Activated naive CD8-positive, alpha-beta T cell treated with anti-CD3 and anti-CD28 coated beads, Interleukin-2, amount 50 U/mL, for 16 hours (primary cell): Measurements from ENCODE around the gene MGAT1.
"Not testable (repeated sequence)": the region's sequence is repeated elsewhere in the genome, so short reads cannot be mapped to it uniquely, and the experiment has no call there.

ENCODE experiments used
- DNase-seq: peaks from one replicate; pipeline ENCODE4 v3.0.0-alpha.2; 2020; ENCODE audit warnings: low read depth, low spot score

The MGAT1 gene

GRCh38 chr5:180786531-180787398 is 15.8 kb downstream of the MGAT1 start:
- no peak for DNase-seq

- no peak for DNase-seq
Observed at GRCh38 chr5:180785794-180786221, 16.8 kb downstream of the MGAT1 start.

DNA sequence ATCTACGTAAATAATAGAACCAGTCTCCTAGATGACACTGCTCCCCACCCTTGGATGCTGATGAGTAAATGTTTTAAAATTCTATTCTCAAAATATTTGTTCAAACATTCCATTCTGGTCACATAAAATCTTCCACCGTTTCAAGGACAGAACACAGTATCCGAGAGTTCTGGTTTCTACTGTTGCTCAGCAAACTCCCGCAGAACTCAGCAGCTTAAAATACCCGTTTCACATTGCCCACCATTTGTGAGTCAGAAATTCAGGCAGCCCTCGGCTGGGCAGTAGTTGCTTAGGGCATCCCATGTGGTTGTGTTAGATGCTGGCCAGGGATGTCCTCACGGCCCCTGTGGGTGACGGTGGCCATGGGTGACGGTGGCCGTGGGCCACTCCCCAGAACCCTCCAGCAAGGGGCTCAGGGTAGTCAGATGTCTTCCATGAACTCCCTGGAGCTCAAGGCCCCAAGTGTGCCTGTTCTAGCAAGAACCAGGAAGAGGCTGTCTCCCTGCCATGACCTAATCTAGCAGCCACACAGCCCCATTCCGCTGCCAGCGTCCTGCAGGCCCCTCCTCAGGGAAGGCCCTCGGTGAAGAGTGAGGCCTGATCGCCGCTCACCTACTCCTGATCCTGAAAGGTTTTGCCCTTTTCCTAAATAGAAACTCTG is 17.4 kb downstream of the MGAT1 start:
- DNase-seq = no peak

GRCh38 chr5:180784497-180785097 is 18.0 kb downstream of the MGAT1 start:
- DNase-seq = peak; percentile 52

GRCh38 chr5:180783340-180784052 is 19.1 kb downstream of the MGAT1 start:
- DNase-seq = no peak

DNA sequence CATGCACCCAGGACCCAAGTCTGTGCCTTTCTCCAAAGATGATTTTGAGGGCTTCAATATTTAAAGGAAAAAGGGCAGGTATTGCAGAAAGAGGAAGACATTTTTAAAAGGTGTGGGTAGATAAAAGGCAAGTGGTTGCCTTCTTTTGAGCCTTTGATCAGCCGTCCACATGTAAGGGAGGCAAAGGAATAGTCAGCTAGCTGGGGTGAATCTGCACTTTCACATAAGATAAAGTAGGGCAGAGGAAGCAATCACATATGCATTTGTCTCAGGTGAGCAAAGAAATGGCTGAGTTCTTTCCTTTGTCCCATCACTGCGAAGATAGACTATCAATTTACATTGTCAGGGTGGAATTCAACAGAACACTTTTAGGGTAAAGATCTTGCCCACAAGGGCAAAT is 19.9 kb downstream of the MGAT1 start:
- no peak for DNase-seq

- DNase-seq = not testable (repeated sequence)
Observed at GRCh38 chr5:180781900-180782326, 20.7 kb downstream of the MGAT1 start.

GRCh38 chr5:180779985-180780610 is 22.5 kb downstream of the MGAT1 start:
- no peak for DNase-seq

- no peak for DNase-seq
Observed at GRCh38 chr5:180777475-180777874, 25.1 kb downstream of the MGAT1 start.

GRCh38 chr5:180776376-180776775 is 26.2 kb downstream of the MGAT1 start:
- no peak for DNase-seq

- DNase-seq = no peak
Observed at GRCh38 chr5:180775624-180776023, 27.0 kb downstream of the MGAT1 start.

DNA sequence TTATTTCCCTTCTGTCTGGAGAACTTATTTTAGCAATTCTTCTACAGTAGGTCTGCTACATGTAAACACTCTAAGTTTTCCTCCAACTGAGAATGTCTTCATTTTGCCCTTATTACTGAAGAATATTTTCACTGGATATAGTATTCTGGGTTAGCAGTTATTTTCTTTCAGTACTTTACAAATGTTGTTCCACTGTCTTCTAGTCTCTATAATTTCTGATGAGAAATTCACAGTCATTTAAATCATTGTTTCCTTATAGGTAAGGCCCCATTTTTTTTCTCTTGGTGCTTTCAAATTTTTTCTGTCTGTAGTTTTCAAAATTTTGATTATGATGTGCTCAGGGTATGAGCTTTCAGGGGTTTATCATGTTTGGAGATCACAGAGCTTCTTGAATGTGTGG is 30.8 kb downstream of the MGAT1 start:
- DNase-seq = no peak

GRCh38 chr5:180769821-180770220 is 32.8 kb downstream of the MGAT1 start:
- DNase-seq = no peak

GRCh38 chr5:180755601-180756000 is 47.0 kb downstream of the MGAT1 start:
- no peak for DNase-seq

GRCh38 chr5:180744253-180744652 is 58.4 kb downstream of the MGAT1 start:
- DNase-seq = no peak

- no peak for DNase-seq
Observed at GRCh38 chr5:180742727-180743126, 59.9 kb downstream of the MGAT1 start.

DNA sequence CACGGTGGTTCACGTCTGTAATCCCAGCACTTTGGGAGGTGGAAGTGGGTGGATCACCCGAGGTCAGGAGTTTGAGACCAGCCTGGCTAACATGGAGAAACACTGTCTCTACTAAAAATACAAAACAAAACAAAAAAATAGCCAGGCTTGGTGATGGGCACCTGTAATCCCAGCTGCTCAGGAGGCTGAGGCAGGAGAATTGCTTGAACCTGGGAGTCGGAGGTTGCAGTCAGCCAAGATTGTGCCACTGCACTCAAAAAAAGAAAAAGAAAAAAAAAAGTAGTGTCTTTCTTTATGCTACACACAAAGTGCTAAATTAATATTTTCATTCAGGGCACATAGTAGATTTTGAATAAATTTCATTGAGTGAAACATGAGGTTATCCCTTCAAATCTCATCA is 61.7 kb downstream of the MGAT1 start:
- DNase-seq = not testable (repeated sequence)

DNA sequence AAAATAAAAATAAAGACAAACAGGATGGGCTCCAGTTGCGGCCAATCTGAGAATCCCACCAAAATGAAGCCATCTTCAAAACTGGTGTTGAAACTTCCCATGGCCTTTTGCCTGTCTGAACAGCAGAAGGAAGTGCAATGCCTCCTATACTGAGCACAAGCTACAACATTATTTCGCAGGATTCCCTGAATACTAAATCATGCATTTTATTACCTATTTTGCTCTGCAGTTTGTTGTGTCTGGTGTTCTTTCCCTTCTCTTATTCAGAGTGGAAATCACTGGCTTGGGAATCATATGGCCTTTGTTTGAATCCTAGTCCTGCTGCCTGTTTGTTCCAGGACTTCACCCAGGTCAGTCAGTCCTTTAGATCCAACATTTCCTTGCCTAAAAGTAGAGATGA is 62.6 kb downstream of the MGAT1 start, which contains the start of gene OR2Y1:
TSS of gene OR2Y1 (minus strand) at position 101 of the 400 bp plus-strand sequence. CDS start at position 101, 0 bp downstream.
- no peak for DNase-seq

- DNase-seq = no peak
Observed at GRCh38 chr5:180739271-180739670, 63.3 kb downstream of the MGAT1 start.

- DNase-seq = no peak
Observed at GRCh38 chr5:180736536-180736935, 66.1 kb downstream of the MGAT1 start.
